Measurements from ENCODE around the gene ERC2.

The ERC2 gene

DNA sequence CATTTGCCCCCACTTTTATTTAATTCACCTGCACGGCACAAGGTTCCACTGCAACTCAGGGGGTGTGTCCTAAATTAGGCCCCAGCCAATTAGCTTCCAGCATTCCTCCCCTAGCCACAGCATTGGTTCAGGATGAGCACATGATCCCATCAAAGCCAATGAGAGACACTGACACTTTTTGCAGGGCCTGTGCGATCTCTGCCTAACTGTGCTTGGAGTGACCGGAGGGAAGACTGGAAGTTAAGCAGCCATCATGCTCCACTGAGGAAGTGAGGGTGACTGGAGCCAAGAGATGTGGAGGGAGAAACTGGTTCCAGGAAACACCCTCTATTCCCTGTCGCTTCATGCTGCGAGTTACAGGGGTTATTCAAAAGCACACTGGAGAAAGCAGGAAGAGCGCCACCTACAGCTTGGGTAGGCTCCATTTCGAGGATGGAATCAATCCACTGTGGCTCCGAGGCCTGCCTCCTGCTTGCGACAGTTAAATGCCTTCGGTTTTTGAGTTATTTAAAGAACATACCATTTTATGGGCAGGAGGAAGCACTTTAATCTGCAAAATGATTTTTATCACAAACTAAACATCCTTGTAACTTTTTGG is 858.9 kb downstream of the ERC2 start:
- TF ChIP-seq CTCF (conservative IDR thresholded peaks at IDR 0.05; ENCODE audit: low read length) = no peak
- no peak overlapping the region for H3K4me3 ChIP-seq (ENCODE audit: low read length)
- DNase-seq (ENCODE audit: low read depth) = no peak

- DNase-seq (ENCODE audit: low read depth) = no peak
- TF ChIP-seq CTCF (conservative IDR thresholded peaks at IDR 0.05; ENCODE audit: low read length) = no peak
- H3K4me3 ChIP-seq (ENCODE audit: low read length) = no peak overlapping the region
Observed at GRCh38 chr3:55608301-55608937, 859.8 kb downstream of the ERC2 start.

DNA sequence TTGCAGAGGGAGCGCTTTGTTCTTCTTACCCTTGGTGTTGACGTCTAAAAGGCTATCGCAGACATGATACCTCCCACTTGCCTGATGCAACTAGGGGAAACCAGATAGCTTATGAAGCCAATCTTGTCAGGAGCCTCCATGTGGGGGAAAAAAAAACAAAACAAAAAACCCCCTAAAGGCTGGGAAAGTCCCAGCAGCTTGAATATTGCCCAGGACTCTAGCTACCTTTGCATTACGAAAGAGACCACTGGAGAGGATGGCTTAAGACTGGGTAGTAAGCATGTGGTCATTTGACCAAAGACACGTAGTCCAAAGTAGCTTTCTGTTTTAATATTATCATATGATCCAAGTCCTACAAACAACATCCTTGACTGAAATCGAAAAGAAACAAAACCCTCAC is 860.4 kb downstream of the ERC2 start:
- no peak for DNase-seq (ENCODE audit: low read depth)
- no peak overlapping the region for H3K4me3 ChIP-seq (ENCODE audit: low read length)
- no peak for TF ChIP-seq CTCF (conservative IDR thresholded peaks at IDR 0.05; ENCODE audit: low read length)

DNA sequence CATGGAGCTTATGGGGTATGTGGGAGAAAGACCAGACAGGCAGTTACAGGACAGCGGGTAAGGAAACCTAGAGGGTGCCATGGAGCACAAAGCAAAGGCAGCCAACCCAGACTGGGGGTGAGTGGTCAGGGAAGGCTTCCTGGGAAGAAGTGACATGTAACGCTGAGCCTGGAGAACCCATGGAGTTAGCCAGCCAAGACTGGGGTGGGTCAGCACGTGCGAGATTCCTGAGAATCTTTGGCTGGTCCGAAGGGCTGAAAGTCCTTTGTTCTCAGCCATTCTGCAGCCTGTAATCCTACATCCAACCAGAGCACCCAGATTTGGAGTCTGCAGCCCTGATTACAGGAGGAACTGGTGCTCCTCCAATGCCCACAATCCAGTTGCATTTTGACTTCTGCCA is 861.1 kb downstream of the ERC2 start:
- DNase-seq (ENCODE audit: low read depth) = no peak
- H3K4me3 ChIP-seq (ENCODE audit: low read length) = no peak overlapping the region
- TF ChIP-seq CTCF (conservative IDR thresholded peaks at IDR 0.05; ENCODE audit: low read length) = no peak

DNA sequence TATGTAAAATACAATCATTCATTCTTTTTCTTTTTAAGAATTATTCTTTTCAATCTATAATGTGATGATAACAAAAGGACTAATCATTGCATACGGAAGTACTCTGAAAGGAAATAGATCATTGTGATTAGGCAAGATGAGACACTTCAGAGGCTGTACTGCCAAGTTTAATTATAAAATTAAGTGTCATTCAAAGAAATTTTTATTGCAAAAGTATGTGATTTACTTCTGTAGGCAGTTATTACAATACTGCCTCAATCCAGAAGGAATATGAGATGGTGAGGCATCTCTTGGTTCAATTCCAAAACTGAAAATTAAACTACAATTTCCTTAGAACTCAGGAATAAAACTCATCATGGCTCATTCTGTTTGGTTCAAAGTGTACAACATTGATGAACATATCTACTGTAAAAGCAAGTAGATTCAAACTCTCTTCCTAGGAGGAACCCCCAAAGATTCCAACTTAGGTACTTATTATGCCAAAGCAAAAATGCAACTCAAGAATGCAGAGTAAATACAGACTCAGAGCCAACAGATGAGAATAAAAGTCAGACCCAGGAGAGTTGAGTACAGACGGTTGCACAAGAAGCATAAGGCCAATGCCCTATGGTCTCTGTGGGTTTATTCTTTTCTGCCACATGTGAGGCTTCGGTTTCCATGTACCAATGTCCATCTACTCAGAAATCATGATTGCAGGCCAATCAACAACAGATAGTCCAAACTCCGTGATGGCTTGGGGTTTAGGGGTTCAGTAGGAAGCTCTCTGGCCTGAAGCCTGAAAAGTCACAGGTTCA is 862.6 kb downstream of the ERC2 start:
- DNase-seq (ENCODE audit: low read depth) = no peak
- no peak for TF ChIP-seq CTCF (conservative IDR thresholded peaks at IDR 0.05; ENCODE audit: low read length)

GRCh38 chr3:55604846-55605245 is 863.4 kb downstream of the ERC2 start:
- no peak for TF ChIP-seq CTCF (conservative IDR thresholded peaks at IDR 0.05; ENCODE audit: low read length)
- DNase-seq (ENCODE audit: low read depth) = no peak
- H3K4me3 ChIP-seq (ENCODE audit: low read length) = no peak overlapping the region

More for the DNA sequence above, 862.6 kb downstream of the ERC2 start:
- H3K4me3 ChIP-seq (ENCODE audit: low read length) = no peak overlapping the region
